Parathyroid adenoma (tissue), 2 donors: Measurements from ENCODE around the gene UPF3B.
"Not testable (repeated sequence)": the region's sequence is repeated elsewhere in the genome, so short reads cannot be mapped to it uniquely, and the experiment has no call there.

Source experiments
- H2AFZ ChIP-seq: fragments of 300-600 bp; sonication (generic); one replicate; pipeline ENCODE4 v1.7.0; 2017; ENCODE audit warnings: antibody characterized with exemption, mild to moderate bottlenecking
- H3K27ac ChIP-seq: fragments of 300-600 bp; sonication (generic); one replicate; pipeline ENCODE4 v1.7.0; 2017
- H3K27me3 ChIP-seq: fragments of 300-600 bp; sonication (generic); one replicate; pipeline ENCODE4 v1.7.0; 2017; ENCODE audit warnings: low read length; ENCODE audit not compliant: control insufficient read depth, insufficient read depth
- H3K36me3 ChIP-seq: fragments of 300-600 bp; sonication (generic); one replicate; pipeline ENCODE4 v1.7.0; 2017; ENCODE audit warnings: low read length; ENCODE audit not compliant: control insufficient read depth, insufficient read depth
- H3K4me1 ChIP-seq: fragments of 300-600 bp; sonication (generic); one replicate; pipeline ENCODE4 v1.7.0; 2017; ENCODE audit warnings: control low read depth
- H3K4me2 ChIP-seq: fragments of 300-600 bp; sonication (generic); one replicate; pipeline ENCODE4 v1.7.0; 2017; ENCODE audit warnings: low read length
- H3K4me3 ChIP-seq: fragments of 300-600 bp; sonication (generic); one replicate; pipeline ENCODE4 v1.7.0; 2017; ENCODE audit warnings: low read depth, low read length
- H3K79me2 ChIP-seq: fragments of 300-600 bp; sonication (generic); one replicate; pipeline ENCODE4 v1.7.0; 2017; ENCODE audit warnings: control low read depth
- H3K9ac ChIP-seq: fragments of 300-600 bp; sonication (generic); one replicate; pipeline ENCODE4 v1.7.0; 2017; ENCODE audit warnings: mild to moderate bottlenecking
- H3K9me3 ChIP-seq: fragments of 300-600 bp; sonication (generic); one replicate; pipeline ENCODE4 v1.7.0; 2017; ENCODE audit warnings: low read length; ENCODE audit not compliant: control insufficient read depth
- CTCF ChIP-seq: fragments of 300-600 bp; sonication (generic); IDR thresholded peaks from one replicate; pipeline ENCODE4 v1.7.0; 2017; ENCODE audit warnings: antibody characterized with exemption, mild to moderate bottlenecking
- donor health status: primary hyperparathyroidism.

Gene UPF3B

GRCh38 chrX:119817130-119817690 is 35.6 kb downstream of the UPF3B start:
- H2AFZ ChIP-seq = no peak overlapping the region
- H3K27ac ChIP-seq = no peak overlapping the region
- H3K9ac ChIP-seq = no peak overlapping the region
- no peaks in the 10 kb centered on the region for H3K79me2 ChIP-seq
- no peak overlapping the region for H3K4me3 ChIP-seq
- H3K4me1 ChIP-seq = no peaks in the 10 kb centered on the region
- H3K36me3 ChIP-seq = no peaks in the 10 kb centered on the region
- H3K4me2 ChIP-seq = no peak overlapping the region
- H3K9me3 ChIP-seq = no peaks in the 10 kb centered on the region
- TF ChIP-seq CTCF = no peak
- H3K27me3 ChIP-seq = no peaks in the 10 kb centered on the region

GRCh38 chrX:119816300-119816699 is 36.5 kb downstream of the UPF3B start:
- Histone ChIP-seq H3K27ac (no peak overlapping the region), H3K79me2 (no peaks in the 10 kb centered on the region), H3K4me1 (no peaks in the 10 kb centered on the region), H3K27me3 (no peaks in the 10 kb centered on the region), H3K4me2 (no peak overlapping the region), H3K36me3 (no peaks in the 10 kb centered on the region), H3K4me3 (no peak overlapping the region), H2AFZ (no peak overlapping the region), H3K9ac (no peak overlapping the region), H3K9me3 (no peaks in the 10 kb centered on the region)
- TF ChIP-seq CTCF = no peak

- no peak overlapping the region for H3K27ac ChIP-seq
- no peak overlapping the region for H3K9ac ChIP-seq
- no peak for TF ChIP-seq CTCF
- no peak overlapping the region for H3K4me2 ChIP-seq
- no peaks in the 10 kb centered on the region for H3K79me2 ChIP-seq
- no peak overlapping the region for H2AFZ ChIP-seq
- H3K27me3 ChIP-seq = no peaks in the 10 kb centered on the region
- no peak overlapping the region for H3K4me3 ChIP-seq
- no peaks in the 10 kb centered on the region for H3K36me3 ChIP-seq
- H3K9me3 ChIP-seq = no peaks in the 10 kb centered on the region
- no peaks in the 10 kb centered on the region for H3K4me1 ChIP-seq
Measured at GRCh38 chrX:119809185-119809666, 43.5 kb downstream of the UPF3B start.

- H3K27ac ChIP-seq, H3K4me3 ChIP-seq, H3K36me3 ChIP-seq, H2AFZ ChIP-seq, H3K9me3 ChIP-seq, H3K4me2 ChIP-seq, H3K27me3 ChIP-seq, H3K9ac ChIP-seq, H3K79me2 ChIP-seq, H3K4me1 ChIP-seq: not testable (repeated sequence)
Measured at GRCh38 chrX:119808461-119808860, 44.3 kb downstream of the UPF3B start.

GRCh38 chrX:119802546-119802945 is 50.2 kb downstream of the UPF3B start:
- H3K4me2 ChIP-seq = no peak overlapping the region
- H3K4me1 ChIP-seq = no peaks in the 10 kb centered on the region
- no peak overlapping the region for H2AFZ ChIP-seq
- no peaks in the 10 kb centered on the region for H3K9me3 ChIP-seq
- no peaks in the 10 kb centered on the region for H3K79me2 ChIP-seq
- TF ChIP-seq CTCF = no peak
- H3K9ac ChIP-seq = no peak overlapping the region
- H3K27me3 ChIP-seq = no peaks in the 10 kb centered on the region
- H3K4me3 ChIP-seq = no peak overlapping the region
- no peaks in the 10 kb centered on the region for H3K36me3 ChIP-seq
- no peak overlapping the region for H3K27ac ChIP-seq
